Sciatic nerve (tissue), 2 donors: Measurements from ENCODE around the gene FBXO8. TPM values are rescaled to one million over a fixed set of nuclear protein-coding genes. Genes with fewer than 3 reads are reported as not detected.
"Not testable (repeated sequence)": the region's sequence is repeated elsewhere in the genome, so short reads cannot be mapped to it uniquely, and the experiment has no call there.

Experiments used
- ATAC-seq: fragments of 200-7000 bp; cut with Tn5 transposase; one replicate; pipeline ENCODE4 v1.9.1; 2020; ENCODE audit warnings: mild to moderate bottlenecking, moderate library complexity
- DNase-seq: peaks from one replicate; pipeline ENCODE4 v3.0.0-alpha.2; 2020; ENCODE audit warnings: low spot score
- intact Hi-C: fragments of 100-400 bp; cut with DNase I; formaldehyde crosslinking; loops from one replicate; pipeline ENCODE4 v1.14.2; 2022
- total RNA-seq: library from RNA; stranded (reverse); fragmentation: NEBNext Ultra II Directional; extraction: Animal tissue kit (Norgen Biotek cat#: 25700); gene quantifications from one replicate; pipeline ENCODE4 v1.2.1, GENCODE V29; 2021
- donor health status: DM: no; HTN: no; CAD: no.
- donor health status: DM: no; HTN: no; CAD: no.

Gene FBXO8
- total RNA-seq, 1 donor from 2014 or later = 31.7 TPM

GRCh38 chr4:174292473-174292872 is 9.0 kb upstream of the FBXO8 start:
- DNase-seq (no peak), ATAC-seq (no peak)
- intact Hi-C loops = no loop called here

DNA sequence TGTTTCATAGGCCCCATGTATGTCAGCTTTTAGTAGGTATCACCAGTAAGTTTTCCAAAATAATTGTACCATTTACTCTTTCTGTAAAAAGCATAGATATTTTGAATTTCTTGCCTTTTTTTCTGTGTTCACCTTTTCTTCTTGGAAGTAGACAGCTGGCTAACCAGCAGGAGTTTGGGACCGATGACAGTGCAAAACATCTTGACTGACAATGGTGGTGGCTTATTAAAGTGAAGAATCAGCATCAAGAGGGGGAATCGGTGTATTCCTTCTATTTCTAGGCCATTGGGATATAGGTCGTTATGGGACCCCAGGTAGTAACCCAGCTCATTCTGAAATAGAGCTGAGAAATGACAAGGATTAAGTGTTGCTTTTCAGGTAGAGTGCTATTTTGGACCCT is 3.4 kb upstream of the FBXO8 start:
- ATAC-seq (no peak), DNase-seq (no peak)
- intact Hi-C loops = no loop called here

- intact Hi-C loops = no loop called here
- ATAC-seq = no peak
- DNase-seq = no peak
These were observed 1.0 kb upstream of the FBXO8 start for GRCh38 chr4:174284487-174284886.

GRCh38 chr4:174282836-174283506 is 496 bp downstream of the FBXO8 start:
- peak; percentile 99 for ATAC-seq
- DNase-seq = peak; percentile 82
- intact Hi-C loops = no loop called here

GRCh38 chr4:174281901-174282300 is 1.6 kb downstream of the FBXO8 start:
- DNase-seq (no peak), ATAC-seq (no peak)
- intact Hi-C loops = no loop called here

DNA sequence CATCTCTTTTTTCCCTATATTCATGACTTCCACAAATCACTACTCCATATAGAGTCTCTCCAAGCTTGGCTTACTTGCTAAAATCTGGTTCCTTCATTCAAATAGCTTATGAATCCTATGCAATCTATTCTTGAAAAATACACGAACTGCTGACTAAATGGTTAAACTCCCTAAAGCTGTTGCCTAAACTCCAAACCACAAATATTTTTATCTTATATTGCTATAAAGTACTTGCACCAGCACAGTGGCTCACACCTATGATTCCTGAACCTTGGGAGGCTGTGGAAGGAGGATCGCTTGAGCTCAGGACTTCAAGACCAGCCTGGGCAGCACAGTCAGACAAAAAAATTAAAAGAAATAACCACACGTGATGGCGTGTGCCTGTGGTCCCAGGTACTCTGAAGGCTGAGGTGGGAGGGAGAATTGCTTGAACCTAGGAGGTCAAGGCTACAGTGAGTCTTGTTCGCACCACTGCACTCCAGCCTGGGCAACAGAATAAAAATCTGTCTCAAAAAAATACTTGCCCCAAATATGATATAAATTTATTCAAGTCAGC is 2.2 kb downstream of the FBXO8 start:
- no peak for DNase-seq
- ATAC-seq = no peak
- intact Hi-C loops = no loop called here

GRCh38 chr4:174279433-174280155 is 3.9 kb downstream of the FBXO8 start:
- intact Hi-C loops = no loop called here
- DNase-seq (no peak), ATAC-seq (no peak)

- intact Hi-C loops = no loop called here
- ATAC-seq (no peak), DNase-seq (no peak)
These were observed 5.0 kb downstream of the FBXO8 start for GRCh38 chr4:174278467-174278866.

DNA sequence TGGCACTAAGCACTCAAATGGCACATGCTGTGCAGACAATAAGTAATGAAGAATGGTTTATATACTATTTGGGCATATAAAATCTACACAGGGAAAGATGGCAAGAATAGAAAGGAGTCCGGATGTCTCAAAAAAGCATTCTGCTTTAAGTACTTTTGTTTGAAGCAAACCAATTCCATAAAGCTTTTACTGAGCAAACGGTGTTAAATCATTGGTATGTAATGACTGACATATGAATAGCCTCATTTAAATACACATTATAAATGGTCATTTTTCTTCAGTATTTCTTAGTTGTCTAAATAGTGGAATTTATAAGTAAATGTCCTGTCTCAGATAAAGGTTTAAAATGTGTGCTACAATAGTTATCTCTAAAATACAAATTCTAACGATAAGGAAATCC is 6.0 kb downstream of the FBXO8 start:
- DNase-seq (no peak), ATAC-seq (no peak)
- intact Hi-C loops = no loop called here

- ATAC-seq = no peak
- DNase-seq = no peak
- intact Hi-C loops = no loop called here
These were observed 8.4 kb downstream of the FBXO8 start for GRCh38 chr4:174275101-174275500.

DNA sequence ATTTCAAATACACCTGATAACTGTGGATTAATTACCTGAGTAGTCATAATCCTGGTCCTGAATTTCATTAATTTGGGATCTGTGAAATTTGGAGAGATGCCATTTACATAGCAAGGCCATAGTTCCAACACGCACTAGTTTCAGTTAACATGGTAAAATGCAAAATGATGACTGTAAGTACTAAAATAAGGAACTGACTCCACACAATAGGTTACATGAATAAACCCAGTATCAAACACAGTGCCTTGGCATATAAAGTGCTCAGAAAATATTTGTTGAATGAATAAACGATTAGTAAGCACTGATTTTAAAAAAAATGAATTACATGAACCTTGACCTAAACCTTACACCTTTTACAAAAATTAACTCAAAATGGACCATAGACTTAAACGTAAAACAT is 9.0 kb downstream of the FBXO8 start:
- intact Hi-C loops = no loop called here
- DNase-seq (no peak), ATAC-seq (no peak)

- DNase-seq = no peak
- ATAC-seq = no peak
- intact Hi-C loops = no loop called here
These were observed 9.5 kb downstream of the FBXO8 start for GRCh38 chr4:174273930-174274329.

DNA sequence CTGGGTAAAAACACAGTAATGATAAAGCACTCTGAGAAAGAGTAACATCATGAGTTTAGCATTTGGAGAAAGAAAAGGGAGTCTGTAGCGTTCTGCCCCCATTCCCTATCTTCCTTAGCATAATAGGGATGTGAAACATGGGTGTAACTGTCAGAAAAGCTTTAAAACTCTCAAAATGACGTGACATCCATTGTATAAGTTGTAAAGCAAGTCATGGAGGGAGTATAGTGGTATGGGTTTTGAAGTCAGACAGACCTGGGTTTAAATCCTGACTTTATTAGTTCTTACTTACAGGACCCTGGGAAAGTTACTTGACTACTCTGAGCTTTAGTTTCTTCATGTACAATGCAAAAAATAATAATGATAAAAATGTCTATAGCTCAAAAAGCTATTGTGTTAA is 17.1 kb downstream of the FBXO8 start:
- intact Hi-C loops = no loop called here
- DNase-seq (no peak), ATAC-seq (no peak)

DNA sequence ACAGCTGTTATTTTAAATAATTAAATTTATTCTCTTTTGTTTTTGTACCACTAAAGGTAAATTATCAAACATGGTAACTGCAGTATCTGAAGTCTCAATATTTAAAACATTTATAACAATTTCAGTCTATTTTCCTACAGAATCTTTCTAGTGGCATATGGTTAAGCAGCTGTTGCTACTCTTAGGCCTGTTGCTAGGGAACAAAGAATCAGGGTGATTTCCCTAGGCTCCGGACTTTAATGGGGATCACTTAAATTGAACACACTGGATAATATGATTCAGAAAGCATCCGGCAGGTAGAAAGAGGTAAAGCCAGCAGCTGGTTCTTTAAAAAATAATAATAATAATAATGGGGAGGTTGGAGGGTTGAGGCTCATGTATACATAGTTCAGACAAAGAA is 17.6 kb downstream of the FBXO8 start:
- intact Hi-C loops = no loop called here
- no peak for ATAC-seq
- no peak for DNase-seq

DNA sequence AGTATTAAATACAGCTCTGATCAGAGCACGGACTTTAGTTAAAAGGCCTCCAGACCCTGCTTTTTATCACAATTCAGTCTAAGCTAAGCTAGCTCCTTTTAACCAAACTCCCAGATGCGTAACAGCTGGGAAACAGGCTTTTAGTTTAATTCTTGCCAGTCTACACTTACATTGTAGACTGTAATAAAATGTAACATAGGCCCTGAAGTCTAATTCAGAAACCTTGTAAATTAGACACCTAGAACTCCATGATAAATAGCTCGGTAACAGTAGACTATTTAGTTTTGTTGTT is 20.1 kb downstream of the FBXO8 start:
- intact Hi-C loops = no loop called here
- no peak for ATAC-seq
- no peak for DNase-seq

DNA sequence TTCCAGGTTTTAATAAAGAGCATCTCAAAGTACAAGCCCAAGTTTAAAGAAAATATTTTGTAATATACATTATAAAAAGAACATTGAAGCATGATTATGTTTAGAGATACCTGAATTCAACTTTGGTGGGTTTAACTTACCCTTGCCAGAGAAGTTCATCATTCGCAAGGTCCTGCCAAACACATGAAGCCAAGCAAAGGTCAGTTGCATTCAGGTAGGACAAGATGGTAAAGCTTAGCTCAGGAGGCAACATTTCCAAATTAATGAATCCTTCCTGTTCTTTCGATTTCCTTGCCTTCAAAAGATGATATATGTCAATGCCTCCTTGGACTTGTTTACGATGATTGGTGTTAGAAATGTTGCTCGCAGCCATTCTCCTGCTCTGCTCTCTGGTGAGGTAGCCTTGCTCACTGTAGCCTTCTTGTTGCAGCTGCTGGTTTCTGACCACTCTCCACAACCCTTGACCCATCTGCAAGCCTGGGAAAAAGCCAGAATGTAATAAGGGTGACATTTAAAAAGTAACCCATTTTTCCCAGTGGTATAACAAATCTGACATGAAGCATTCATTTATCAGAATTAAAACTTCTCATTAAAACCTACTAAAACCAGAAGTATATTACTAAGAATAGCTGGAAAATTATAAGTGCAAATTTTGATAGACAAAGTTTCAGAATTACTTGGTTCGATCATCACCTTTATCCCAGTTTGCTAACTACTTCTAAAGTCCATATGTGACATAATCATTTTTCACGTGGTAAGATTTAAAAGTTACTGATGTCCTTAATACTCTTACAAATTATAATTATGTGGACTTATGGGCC is 20.6 kb downstream of the FBXO8 start:
- DNase-seq (no peak), ATAC-seq (no peak)

GRCh38 chr4:174261432-174261831 is 22.0 kb downstream of the FBXO8 start:
- ATAC-seq, intact Hi-C loops, DNase-seq: not testable (repeated sequence)

More for the DNA sequence above, 20.6 kb downstream of the FBXO8 start:
- intact Hi-C loops = no loop called here

GRCh38 chr4:174260099-174260498 is 23.4 kb downstream of the FBXO8 start:
- intact Hi-C loops = no loop called here
- ATAC-seq (no peak), DNase-seq (no peak)

DNA sequence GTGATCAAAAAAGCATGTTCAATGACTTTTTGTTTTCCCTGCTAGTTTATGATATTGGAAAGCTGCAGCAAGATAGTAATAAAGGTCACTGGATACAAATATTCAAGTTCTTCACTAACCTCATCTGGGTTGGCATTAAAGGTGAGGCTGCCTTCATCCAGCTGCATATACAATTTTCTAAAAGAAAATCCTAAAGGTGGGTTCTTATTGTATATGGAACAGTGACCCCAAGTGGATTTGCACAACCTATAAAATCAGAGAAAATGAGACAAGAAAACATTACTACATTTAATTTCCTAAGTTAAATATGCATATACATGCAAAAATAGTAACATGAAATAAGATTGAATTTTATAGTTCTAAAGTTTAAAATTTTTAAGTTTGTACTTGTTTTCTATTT is 23.9 kb downstream of the FBXO8 start:
- ATAC-seq (no peak), DNase-seq (no peak)
- intact Hi-C loops = no loop called here

DNA sequence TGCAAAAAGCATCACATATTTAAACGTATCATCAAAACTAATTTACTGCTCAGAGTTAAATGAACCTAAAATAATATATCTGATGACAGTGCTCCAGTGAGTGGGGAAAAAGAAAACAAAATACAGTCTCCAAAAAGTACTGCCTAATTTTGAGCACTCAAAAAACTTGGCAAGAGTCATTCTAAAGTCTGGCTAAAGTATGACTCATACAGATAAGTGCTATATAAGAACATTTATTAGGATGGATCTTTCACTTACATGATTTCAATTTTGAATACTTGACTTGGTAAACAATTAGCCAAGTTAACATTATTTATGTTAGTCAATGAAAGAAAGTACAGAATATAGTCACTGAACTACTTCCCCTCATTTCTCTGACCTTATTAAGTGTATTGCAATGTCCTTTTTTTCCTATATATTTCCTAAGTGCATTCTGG is 27.2 kb downstream of the FBXO8 start:
- ATAC-seq (no peak), DNase-seq (no peak)
- intact Hi-C loops = no loop called here
